HG02938 (cell line): Measurements from ENCODE around the gene BAG1.

Source experiments
- ATAC-seq: cut with Tn5 transposase; IDR thresholded peaks from one replicate; pipeline ENCODE4 v1.9.1; 2021; ENCODE audit warnings: mild to moderate bottlenecking, moderate library complexity; ENCODE audit not compliant: unreplicated experiment

Gene BAG1

DNA sequence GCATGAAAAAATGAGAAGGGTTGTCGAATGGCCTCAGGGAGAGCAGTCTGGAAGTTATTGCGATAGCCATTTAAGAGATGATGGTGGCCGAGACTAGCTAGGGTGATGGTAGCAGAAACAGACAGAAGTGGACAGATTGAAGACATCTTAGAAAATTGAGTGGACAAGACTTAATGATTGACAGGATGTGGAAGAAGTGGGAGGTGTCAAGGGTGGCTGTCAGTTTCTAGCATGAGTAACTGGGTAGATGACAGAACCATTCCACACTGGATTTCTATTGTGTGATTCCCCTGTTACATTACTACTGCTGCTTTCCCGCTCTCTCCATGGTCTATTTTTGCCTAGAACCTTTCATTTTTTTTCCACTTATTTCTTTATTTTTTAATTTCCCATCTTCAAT lies 13.0 kb upstream of the BAG1 start:
- no peak for ATAC-seq

DNA sequence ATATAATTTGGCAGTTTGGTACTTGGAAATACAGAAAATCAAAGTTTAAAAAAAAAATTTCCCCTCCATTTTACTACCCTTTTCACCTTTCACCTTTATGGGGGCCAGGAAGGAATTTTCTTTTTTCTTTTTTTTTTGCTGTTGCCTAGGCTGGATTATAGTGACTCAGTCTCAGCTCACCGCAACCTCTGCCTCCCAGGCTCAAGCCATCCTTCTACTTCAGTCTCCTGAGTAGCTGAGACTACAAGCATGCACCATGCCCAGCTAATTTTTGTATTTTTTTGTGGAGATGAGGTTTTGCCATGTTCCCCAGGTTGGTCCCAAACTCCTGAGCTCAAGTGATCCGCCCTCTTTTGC lies 9.4 kb upstream of the BAG1 start:
- no peak for ATAC-seq

- ATAC-seq: no peak
Measured at GRCh38 chr9:33273266-33273971, 8.9 kb upstream of the BAG1 start.

DNA sequence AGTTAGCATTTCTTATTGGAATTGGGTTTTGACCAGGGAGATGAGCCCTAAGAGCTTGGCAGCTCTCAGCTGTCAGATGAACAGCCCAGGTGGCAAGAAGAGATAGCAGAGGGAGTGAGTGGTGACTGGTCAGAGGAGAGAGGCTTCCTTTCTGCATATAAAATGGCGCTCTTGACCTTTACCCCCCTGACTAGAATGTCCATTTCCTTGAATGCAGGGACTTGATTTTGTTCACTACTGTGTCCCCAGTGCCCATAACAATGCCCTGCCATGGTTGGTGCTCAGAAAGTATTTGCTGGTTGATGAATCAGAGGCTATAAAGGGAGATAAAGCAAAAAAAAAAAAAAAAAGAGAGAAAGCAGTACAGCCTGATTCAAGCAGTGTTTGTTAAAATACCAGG lies 7.6 kb upstream of the BAG1 start:
- ATAC-seq: no peak

DNA sequence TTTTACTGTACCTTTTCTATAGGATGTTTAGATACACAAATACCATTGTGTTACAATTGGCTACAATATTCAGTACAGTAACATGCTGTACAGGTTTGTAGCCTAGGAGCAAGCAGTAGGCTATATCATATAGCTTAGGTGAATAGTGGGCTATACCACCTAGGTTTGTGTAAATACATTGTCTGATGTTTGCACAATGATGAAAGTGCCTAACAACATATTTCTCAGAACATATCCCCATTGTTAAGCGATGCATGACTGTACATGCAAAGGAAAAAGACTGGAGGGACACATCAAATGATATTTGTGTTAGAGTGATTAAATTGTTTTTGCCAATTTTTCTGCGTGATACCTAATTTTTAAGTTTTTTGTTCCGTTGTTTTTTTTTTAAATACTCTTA lies 5.6 kb upstream of the BAG1 start:
- ATAC-seq: no peak

DNA sequence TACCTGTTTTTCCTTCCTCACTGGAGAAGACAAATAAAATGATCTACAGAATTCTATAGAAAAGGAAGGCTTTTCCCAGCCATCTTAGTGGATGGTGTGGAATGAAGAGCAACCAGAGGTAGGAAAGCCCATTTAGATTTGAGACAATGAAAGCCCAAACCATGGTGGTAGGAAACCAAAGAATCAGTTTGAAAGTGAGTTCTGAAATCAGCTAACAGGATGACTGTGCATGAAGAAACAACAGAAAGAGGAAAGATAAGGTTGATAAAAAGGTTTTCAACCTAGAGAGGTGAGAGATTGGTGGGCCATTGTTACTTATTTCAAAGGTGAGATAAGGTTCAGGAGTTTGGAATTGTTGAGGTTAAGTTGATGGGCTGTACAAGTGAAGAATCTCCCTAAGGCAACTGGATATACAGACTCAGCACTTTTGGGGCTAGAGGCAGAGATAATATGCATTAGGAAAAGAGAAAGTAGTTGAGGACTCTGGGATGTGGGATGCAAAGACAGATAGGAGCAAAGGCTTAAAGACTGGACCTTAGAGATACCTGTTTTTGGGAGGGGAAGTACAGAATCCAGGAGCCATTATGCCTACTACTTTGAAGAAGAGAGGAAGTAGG lies 2.8 kb upstream of the BAG1 start:
- no peak for ATAC-seq

- no peak for ATAC-seq
Measured at GRCh38 chr9:33265211-33265865, 830 bp upstream of the BAG1 start.

DNA sequence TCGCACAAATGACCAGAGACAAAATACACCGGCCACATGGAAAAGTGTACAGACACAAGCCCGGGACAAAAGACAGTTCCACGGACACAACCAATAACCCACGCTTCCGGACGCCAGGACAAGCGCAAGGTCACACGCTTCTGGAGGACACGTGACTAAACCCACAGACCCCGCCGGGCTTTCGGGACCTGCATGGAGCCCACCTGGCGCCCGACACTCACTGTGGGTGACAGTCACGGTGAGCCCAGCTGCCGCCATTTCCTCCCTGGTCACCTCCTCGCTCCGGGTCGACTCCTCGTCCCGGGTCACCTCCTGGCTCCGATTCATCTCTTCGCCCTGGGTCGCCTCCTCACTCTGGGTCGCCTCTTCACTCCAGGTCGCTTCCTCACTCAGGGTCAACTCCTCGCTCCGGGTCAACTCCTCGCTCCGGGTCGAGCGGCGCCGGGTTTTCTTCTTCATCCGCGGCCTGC lies 470 bp downstream of the BAG1 start:
- peak; percentile 29 for ATAC-seq

DNA sequence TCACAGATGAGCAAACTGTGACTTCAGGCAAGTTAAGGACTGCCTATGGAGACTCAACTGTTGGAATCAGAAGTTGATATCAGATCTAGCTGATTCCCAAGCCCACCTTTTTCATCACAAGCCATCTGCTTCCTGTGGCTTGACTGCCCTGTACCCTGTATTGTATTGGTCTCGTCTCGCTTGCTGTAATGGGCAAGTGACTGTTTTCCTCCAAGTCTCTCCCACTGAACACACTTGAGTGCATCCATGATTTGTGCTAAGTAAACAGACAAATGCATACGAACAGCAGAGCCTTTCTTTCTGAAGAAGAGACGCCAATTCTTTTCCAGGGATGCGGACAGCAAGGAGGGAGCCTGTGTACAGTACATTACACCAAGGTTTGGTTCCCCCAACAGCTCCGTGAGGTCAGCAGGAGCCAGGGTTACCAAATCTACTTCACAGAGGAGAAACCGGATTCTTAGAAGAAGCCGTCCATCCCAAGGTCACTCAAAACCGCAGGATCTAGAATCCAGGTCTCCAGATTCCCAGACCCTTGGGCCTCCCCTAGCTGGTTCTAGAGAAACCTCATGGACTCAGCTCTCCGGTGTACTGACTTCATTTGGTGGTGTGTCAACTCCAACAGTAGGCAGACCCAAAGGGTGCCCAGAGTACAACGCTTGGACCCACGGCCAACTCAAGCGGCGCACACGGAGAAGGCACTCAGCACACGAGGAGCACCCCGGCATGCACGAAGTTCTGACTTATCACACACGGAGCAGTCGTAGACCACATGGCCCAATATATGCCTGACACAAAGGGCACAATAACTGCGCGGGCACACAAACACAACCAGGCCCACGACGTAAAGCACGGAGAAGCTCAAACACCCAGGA lies 1.1 kb downstream of the BAG1 start:
- ATAC-seq: no peak

- no peak for ATAC-seq
Measured at GRCh38 chr9:33260372-33260771, 4.1 kb downstream of the BAG1 start.

DNA sequence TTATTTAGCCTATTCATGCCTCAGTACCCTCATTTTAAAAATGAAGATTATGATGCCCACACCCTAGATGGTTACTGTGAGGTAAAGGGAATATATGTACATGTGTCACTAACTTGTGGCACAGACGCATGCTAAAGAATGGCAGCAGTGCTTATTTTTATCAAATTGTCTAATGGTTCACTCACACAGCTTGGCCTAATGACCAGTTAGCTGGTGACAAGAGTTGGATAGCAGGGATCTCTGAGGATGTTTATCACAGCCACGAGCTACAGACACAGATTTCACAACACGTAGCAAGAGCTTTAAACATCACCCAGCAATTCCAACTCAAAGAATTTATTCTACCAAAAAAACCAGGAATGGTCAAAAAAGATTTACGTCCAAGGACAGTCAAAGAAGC lies 7.2 kb downstream of the BAG1 start:
- ATAC-seq: no peak

- no peak for ATAC-seq
Measured at GRCh38 chr9:33256236-33256635, 8.3 kb downstream of the BAG1 start.

DNA sequence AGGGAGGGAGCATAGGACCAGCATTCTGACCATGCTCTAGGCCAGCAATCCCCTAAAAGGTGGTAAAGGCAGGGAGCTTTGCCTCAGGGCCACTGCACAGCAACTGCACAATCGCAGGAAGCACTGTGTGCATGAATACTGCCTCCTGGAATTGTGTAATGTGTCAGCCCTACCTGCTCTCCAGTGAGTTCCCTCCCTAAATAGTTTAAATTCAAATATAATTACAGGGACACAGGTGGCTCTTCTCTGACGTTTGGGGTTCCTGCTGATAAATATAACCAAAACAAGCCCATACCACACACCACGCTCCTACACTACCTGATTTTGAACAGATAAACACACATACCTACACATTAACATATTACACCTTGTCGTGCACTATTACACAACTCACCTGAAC lies 9.0 kb downstream of the BAG1 start:
- ATAC-seq: no peak

DNA sequence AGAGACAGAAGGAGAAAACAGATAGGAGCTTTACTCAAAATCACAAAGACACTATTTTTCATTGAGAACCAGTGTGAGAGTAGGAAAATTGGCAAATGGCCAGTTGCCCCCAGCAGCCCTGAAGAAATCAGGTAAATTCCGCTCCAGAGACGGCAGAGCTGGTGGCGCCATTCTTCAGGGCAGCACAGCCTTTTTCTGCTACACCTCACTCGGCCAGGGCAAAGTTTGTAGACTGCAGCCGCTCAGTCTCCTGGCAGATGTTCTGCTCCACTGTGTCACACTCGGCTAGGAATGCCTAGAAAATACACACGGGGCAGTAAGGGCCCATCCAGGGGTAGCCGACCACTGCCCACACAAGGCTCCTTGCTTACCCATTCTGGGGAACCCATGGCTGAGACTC lies 9.5 kb downstream of the BAG1 start:
- no peak for ATAC-seq

- ATAC-seq: no peak
Measured at GRCh38 chr9:33254211-33254610, 10.3 kb downstream of the BAG1 start.

DNA sequence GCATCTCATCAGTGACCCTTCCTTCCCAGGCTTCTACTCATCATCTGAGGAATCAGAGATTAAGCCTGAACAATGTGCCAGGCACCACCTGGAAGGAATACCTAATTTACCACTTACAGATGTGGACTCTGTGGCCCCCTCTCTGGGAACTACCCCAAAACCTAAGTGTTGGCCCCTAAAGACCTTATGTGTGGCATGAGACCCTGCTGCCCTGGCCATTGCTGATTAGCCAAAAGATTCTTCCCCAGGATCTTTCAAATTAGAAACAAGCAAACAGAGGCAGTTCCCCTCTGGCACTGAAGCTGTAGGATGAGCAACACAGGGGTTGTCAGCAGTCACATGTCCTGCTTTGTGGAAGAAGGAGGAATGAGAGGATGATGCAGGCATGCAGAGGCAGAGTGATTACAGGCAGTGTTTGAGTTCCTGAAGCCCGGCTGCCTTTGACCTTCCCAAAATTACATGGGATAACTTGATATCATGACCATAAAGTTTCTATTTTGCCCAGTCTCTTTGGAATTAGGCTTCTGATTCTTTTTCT lies 14.0 kb downstream of the BAG1 start:
- ATAC-seq: no peak

DNA sequence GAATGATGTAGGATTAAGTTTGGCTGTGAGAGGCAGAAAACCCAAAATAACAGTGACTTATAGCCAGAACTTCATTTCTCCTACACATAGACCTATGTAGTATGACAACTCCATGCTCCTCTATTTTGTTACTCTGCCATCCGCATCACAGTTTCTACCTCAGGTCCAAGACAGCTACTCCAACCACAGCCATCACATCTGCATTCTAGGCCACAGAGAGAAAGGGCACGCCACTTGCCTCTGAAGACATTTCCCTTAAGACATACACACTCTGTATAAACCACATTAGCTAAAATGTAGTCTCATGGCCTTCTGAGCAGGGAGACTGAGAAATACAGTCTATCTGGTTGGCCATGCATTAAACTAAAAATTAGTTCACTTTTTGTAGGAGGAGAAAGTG lies 14.5 kb downstream of the BAG1 start:
- no peak for ATAC-seq

DNA sequence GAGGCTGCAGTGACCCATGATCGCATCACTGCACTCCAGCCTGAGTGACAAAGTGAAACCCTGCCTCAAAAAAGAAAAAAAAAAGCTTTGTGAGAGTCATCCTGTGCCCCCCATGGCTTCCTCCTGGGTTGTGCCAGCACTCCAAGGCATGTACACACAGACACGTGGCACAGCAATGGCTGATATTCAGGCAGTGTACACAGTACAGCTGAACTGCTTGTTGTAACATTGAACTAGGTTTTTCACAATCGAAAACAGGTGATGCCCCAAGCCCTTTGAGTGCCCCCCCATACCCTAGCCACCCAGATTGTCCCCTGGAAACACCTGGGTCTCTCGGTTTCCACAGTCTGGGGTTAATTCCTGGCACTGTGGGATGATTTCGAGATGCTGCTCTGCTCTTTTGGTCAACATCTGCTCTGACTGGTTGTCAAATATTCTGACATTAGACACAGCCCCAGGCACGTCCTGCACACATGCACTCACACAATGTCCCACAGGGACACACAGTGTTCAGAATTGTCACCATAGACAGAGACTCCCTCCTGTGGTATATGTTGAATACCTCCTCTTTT lies 15.3 kb downstream of the BAG1 start:
- peak; percentile 42 for ATAC-seq

DNA sequence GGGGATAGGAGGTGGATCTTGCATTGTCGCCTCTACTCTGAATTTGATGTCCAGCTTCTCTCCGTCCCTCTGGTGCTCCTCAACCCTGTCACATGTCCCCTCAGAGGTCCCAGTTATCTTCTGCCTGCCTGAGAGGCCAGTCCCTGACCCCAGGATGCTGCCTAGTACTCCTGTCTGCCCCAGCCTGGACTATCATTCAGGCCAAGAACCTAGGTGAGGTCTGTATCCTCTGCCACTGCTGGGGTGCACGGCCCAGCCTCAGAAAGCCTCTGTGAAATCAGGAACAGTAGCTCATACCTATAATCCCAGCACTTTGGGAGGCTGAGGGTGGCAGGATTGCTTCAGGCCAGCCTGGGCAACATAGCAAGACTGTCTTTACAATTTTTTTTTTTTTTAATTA lies 15.9 kb downstream of the BAG1 start:
- ATAC-seq: no peak

DNA sequence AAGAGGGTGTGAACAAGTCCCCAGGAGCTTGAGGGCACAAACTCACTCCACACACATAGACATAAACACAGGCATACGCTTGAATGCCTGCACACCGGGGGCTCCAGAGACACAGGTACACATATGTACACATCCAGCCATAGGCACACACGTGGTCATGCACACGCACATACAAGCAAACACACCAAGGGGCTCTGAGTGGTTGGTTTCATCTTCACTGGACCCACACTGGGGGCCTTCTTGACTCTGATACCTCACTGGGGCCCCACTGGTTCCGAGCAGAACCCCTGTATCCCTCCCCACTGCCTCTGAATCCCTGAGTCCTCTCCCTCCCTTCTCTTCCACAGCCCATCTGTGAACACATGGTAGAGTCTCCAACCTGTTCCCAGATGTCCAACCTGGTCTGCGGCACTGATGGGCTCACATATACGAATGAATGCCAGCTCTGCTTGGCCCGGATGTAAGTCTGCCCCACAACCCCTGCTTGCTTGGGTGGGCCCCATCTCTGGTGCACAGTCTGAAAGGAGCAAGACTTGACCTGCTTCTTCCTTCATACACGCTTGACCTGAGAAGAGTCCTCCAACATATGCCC lies 18.1 kb downstream of the BAG1 start:
- no peak for ATAC-seq
